Activated CD4-positive, alpha-beta T cell treated with anti-CD3 and anti-CD28 coated beads, Interleukin-10, Interleukin-2, amounts not matched to agents 100 ng/mL and 50 ng/mL, durations not matched to agents 16 hours and 8 hours (primary cell): ENCODE measurements around the gene HDAC6.
A peak's percentile ranks its signal among the peaks of the same experiment; 100 is the strongest.
"Not testable (repeated sequence)": the region's sequence is repeated elsewhere in the genome, so short reads cannot be mapped to it uniquely, and the experiment has no call there.

ENCODE experiments used
- DNase-seq: peaks from one replicate; pipeline ENCODE4 v3.0.0-alpha.2; 2020

The HDAC6 gene

GRCh38 chrX:48826876-48827653, 25.2 kb downstream of the HDAC6 start:
- no peak for DNase-seq

DNA sequence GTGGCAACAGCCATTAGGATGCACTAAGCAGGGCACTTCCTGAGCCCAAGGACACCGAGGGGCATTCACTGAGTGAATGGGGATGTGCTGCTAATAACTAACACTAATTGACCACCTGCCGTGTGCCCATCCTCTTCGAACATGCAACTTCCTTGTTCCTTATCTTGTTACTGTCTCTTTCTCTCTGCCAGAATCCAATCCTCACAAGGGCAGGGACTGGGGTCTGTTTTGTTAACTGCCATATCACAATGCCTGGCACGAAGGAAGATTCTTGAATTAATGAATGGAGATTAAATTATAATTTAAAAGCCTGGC, 25.7 kb downstream of the HDAC6 start:
- no peak for DNase-seq

DNA sequence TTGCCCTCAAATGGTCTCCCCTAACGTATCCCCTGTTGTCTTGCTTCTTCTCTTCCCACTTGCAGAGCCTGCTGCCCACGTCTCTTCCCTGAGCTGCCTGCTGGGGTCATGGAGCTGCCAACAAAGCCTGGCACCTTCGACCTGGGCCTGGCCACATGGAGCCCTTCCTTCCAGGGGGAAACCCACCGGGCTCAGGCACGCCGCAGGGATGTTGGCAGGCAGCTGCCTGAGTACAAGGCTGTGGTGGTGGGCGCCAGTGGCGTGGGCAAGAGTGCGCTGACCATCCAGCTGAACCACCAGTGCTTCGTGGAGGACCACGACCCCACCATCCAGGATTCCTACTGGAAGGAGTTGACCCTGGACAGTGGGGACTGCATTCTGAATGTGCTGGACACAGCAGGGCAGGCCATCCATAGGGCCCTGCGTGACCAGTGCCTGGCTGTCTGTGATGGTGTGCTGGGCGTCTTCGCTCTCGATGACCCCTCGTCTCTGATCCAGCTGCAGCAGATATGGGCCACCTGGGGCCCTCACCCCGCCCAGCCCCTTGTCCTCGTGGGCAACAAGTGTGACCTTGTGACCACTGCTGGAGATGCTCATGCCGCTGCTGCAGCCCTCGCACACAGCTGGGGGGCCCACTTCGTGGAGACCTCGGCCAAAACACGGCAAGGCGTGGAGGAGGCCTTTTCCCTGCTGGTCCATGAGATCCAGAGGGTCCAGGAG, 27.3 kb downstream of the HDAC6 start:
- DNase-seq, result no peak

GRCh38 chrX:48831136-48831908, 29.5 kb downstream of the HDAC6 start:
- DNase-seq, result no peak

DNA sequence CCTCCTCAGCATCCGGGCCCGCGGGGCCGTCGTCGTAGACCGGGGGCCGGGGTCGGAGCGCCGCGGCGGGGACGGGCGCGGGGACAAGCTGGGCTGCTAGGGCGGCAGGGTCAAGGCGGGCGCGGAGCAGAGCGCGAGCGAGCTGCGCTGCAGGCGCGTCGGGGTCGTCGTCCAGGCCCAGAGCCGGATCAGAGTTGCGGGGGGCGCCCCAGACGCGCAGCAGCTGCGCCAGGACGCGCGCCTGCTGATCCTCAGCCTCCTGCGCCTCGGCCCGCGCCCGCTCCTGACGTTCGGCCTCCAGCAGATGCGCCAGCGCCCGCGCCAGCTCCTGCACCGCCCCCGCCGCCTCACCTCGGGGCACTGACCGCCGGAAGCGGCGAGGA, 30.0 kb downstream of the HDAC6 start:
- no peak for DNase-seq

GRCh38 chrX:48833542-48834138, 31.8 kb downstream of the HDAC6 start:
- DNase-seq, result no peak

DNA sequence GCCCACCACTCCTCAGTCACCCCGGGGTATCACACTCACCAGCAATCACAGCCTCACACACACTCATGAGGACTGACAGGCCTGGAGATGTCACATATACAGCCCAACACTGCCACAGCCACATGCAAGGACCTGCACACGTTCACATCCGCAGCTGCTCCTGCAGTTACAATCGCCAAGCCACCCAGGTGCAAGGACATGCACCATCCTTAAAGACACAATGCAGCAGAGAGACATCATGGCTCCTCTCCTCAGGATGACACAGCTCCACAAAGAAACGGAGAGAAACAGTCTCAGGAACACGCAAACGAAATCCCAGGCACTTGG, 32.5 kb downstream of the HDAC6 start:
- DNase-seq, result no peak

- DNase-seq, result peak; percentile 15
Observed at GRCh38 chrX:48835524-48836329, 33.9 kb downstream of the HDAC6 start, which contains the start of gene PCSK1N. PCSK1N (minus strand) TSS chrX:48835610; CDS start chrX:48835532, 78 bp downstream.

GRCh38 chrX:48839686-48840085, 37.8 kb downstream of the HDAC6 start:
- DNase-seq, result no peak

- no peak for DNase-seq
Observed at GRCh38 chrX:48848847-48849246, 47.0 kb downstream of the HDAC6 start.

DNA sequence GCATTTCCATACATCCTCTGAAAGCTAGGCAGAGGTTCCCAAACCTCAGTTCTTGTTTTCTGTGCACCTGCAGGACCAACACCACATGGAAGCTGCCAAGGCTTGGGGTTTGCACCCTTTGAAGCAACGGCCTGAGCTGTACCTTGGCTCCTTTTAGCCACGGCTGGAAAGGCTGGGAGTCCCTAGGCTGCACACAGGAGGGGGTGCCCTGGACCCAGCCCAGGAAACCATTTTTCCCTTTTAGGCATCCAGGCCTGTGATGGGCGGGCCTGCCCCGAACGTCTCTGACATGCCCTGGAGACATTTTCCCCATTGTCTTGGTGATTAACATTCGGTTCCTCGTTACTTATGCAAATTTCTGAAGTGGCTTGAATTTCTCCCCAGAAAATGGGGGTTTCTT, 51.0 kb downstream of the HDAC6 start:
- DNase-seq, result no peak

DNA sequence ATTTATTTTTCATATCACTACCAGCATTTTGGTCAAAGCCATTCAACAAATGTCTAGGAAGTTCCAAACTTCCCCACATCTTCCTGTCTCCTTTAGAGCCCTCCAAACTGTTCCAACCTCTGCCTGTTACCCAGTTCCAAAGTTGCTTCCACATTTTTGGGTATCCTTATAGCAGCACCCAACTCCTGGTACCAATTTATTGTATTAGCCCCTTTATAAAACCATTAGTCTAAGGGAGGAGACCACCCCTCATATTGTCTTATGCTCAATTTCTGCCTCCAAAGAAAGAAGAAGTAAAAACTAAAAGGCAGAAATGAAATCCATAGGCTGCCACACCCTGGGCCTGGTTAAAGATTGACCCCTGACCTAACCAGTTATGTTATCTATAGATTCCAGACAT, 51.6 kb downstream of the HDAC6 start:
- not testable (repeated sequence) for DNase-seq

DNA sequence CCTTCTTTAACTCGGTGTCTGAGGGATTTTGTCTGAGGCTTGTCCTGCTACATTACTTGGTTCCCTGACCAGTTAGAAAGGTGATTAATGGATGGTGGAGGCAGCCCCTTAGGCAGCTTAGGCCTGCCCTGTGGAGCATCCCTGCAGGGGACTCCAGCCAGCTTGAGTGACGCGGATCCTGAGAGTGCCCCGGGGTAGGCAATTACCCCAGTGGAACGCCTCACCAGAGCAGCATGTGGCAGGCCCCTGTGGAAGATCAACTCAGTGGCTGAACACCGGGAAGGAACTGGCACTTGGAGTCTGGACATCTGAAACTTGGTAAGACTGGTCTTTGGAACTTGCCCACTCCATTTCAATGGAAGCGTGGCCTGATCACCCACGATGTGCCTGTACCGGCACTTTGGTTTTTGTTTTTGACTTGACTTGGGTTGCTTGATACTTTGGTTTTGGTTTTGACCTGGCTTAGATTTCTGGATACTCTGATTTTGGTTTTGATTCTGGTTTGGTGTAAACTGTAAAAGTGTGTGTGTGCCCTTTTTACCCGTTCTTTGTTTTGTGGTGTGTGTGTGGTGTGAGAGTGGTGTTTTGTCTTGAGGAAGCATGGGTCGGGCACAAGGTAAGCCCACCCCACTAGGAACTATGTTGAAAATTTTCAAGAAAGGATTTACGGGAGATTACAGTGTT, 52.4 kb downstream of the HDAC6 start:
- not testable (repeated sequence) for DNase-seq

DNA sequence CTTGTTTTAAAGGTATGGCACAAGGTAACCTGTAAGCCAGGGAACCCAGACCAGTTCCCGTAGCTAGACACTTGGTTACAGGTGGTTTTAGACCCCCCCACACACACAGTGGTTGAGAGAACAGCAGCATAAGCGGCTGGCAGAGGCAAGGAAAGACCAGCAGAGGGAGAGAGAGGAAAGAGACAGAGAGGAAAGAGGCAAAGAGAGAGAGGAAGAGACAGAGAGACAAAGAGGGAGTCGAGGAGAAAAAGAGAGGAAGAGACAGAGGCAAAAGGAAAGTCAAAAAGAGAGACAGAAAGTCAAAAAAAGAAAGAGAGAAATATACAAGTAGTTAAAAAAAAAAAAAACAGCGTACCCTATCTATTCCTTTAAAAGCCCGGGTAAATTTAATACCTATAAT, 53.0 kb downstream of the HDAC6 start:
- no peak for DNase-seq

DNA sequence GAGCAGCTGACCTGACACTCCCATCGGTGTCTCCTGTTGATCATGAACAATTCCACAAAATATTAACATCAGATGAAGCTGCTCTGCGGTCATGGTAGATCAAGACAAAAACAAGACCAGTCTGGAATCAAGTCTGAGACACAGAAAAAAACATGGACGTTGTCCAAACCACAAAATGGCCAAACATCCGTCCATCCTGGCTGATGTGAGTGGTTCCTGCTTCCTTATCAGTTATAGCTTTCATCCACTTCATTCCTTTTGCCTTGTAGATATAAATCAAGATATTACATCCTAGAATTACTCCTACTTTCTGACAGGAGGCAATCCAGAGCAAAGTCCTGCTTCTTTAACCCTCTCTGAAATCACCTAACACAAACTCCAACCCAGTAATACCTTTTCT, 62.3 kb downstream of the HDAC6 start:
- no peak for DNase-seq

DNA sequence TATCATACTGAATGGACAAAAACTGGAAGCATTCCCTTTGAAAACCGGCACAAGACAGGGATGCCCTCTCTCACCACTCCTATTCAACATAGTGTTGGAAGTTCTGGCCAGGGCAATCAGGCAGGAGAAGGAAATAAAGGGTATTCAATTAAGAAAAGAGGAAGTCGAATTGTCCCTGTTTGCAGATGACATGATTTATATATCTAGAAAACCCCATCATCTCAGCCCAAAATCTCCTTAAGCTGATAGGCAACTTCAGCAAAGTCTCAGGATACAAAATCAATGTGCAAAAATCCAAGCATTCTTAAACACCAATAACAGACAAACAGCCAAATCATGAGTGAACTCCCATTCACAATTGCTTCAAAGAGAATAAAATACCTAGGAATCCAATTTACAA, 70.2 kb downstream of the HDAC6 start:
- DNase-seq, result not testable (repeated sequence)
